ENCODE measurements around the gene RCAN3.
A peak's percentile ranks its signal among the peaks of the same experiment; 100 is the strongest.

Gene RCAN3

GRCh38 chr1:24506691-24507381 is 4.2 kb downstream of the RCAN3 start:
- DNase-seq (ENCODE audit: low spot score), result no peak
- ChIA-PET CTCF (no interaction called here), POLR2A (ENCODE audit: low non-redundant PET) (no interaction called here)
- no peak overlapping the region for H3K27ac ChIP-seq
- TF ChIP-seq CTCF (conservative IDR thresholded peaks at IDR 0.05; ENCODE audit: low read depth), result no peak

GRCh38 chr1:24507405-24507804 is 4.8 kb downstream of the RCAN3 start:
- no peak for TF ChIP-seq CTCF (conservative IDR thresholded peaks at IDR 0.05; ENCODE audit: low read depth)
- POLR2A ChIA-PET (ENCODE audit: low non-redundant PET), result no interaction called here
- DNase-seq (ENCODE audit: low spot score), result no peak

GRCh38 chr1:24508911-24509310 is 6.3 kb downstream of the RCAN3 start:
- POLR2A ChIA-PET (ENCODE audit: low non-redundant PET), result no interaction called here
- TF ChIP-seq CTCF (conservative IDR thresholded peaks at IDR 0.05; ENCODE audit: low read depth), result no peak

More at GRCh38 chr1:24507405-24507804, 4.8 kb downstream of the RCAN3 start:
- no peak overlapping the region for H3K27ac ChIP-seq
- CTCF ChIA-PET, result no interaction called here

GRCh38 chr1:24513706-24514105 is 11.1 kb downstream of the RCAN3 start:
- DNase-seq (ENCODE audit: low spot score), result no peak

More at GRCh38 chr1:24508911-24509310, 6.3 kb downstream of the RCAN3 start:
- DNase-seq (ENCODE audit: low spot score), result no peak
- no peak overlapping the region for H3K27ac ChIP-seq
- CTCF ChIA-PET, result interaction anchor here (0.7 kb wide), 1 partner anchor 99 kb away, joined by 3 read pairs; no protein-coding TSS in a partner anchor

GRCh38 chr1:24514946-24515345 is 12.3 kb downstream of the RCAN3 start:
- ChIA-PET POLR2A (ENCODE audit: low non-redundant PET) (no interaction called here), CTCF (interaction anchor here (0.6 to 0.8 kb wide), 3 partner anchors 33 to 72 kb away, joined by 3 read pairs; no protein-coding TSS in a partner anchor)
- no peak for TF ChIP-seq CTCF (conservative IDR thresholded peaks at IDR 0.05; ENCODE audit: low read depth)
- peak overlapping the region; percentile 42 for H3K27ac ChIP-seq
- no peak for DNase-seq (ENCODE audit: low spot score)

More at GRCh38 chr1:24513706-24514105, 11.1 kb downstream of the RCAN3 start:
- TF ChIP-seq CTCF (conservative IDR thresholded peaks at IDR 0.05; ENCODE audit: low read depth), result no peak
- POLR2A ChIA-PET (ENCODE audit: low non-redundant PET), result no interaction called here
- CTCF ChIA-PET, result interaction anchor here (0.7 kb wide), 1 partner anchor 78 kb away, joined by 3 read pairs; no protein-coding TSS in a partner anchor
- H3K27ac ChIP-seq, result no peak overlapping the region

GRCh38 chr1:24515671-24516209 is 13.1 kb downstream of the RCAN3 start:
- ChIA-PET POLR2A (ENCODE audit: low non-redundant PET) (interaction anchor here (0.9 kb wide), 1 partner anchor 13 kb away, joined by 4 read pairs; no protein-coding TSS in a partner anchor), CTCF (interaction anchor here (0.6 to 0.7 kb wide), 2 partner anchors 32 to 51 kb away, joined by 3 read pairs; no protein-coding TSS in a partner anchor)
- H3K27ac ChIP-seq, result peak overlapping the region; percentile 79
- peak; percentile 81 for DNase-seq (ENCODE audit: low spot score)

- CTCF ChIA-PET, result interaction anchor here (0.6 to 1.7 kb wide), 4 partner anchors 11 to 1777 kb away, joined by 3 to 9 read pairs (median 4); no protein-coding TSS in a partner anchor
- no peak for TF ChIP-seq CTCF (conservative IDR thresholded peaks at IDR 0.05; ENCODE audit: low read depth)
Observed at GRCh38 chr1:24516506-24516905, 13.9 kb downstream of the RCAN3 start.

More at GRCh38 chr1:24516506-24516905, 13.9 kb downstream of the RCAN3 start:
- POLR2A ChIA-PET (ENCODE audit: low non-redundant PET), result interaction anchor here (0.9 kb wide), 1 partner anchor 13 kb away, joined by 4 read pairs; no protein-coding TSS in a partner anchor
- no peak for DNase-seq (ENCODE audit: low spot score)
- peak overlapping the region; percentile 79 for H3K27ac ChIP-seq

All from RWPE1 (cell line).